Activated T-helper 17 cell treated with anti-CD3 and anti-CD28 coated beads, Interleukin-2, amount 50 U/mL, for 72 hours (primary cell): Measurements from ENCODE around the gene PSMD4. TPM values are rescaled to one million over a fixed set of nuclear protein-coding genes. Genes with fewer than 3 reads are reported as not detected.
"Not testable (repeated sequence)": the region's sequence is repeated elsewhere in the genome, so short reads cannot be mapped to it uniquely, and the experiment has no call there.

Experiments
- ATAC-seq: fragments of 150-1000 bp; cut with Tn5 transposase; replicated peaks from 2 replicates; pipeline ENCODE4 v1.10.0; 2021; ENCODE audit warnings: mild to moderate bottlenecking, moderate library complexity
- H3K27ac Mint-ChIP-seq: one replicate; pipeline ENCODE4 v1.8.0; 2022; ENCODE audit warnings: mixed read lengths
- H3K27me3 Mint-ChIP-seq: one replicate; pipeline ENCODE4 v1.8.0; 2022; ENCODE audit warnings: mixed read lengths
- H3K36me3 Mint-ChIP-seq: one replicate; pipeline ENCODE4 v1.8.0; 2022; ENCODE audit warnings: low read depth, mild to moderate bottlenecking, mixed read lengths
- H3K4me1 Mint-ChIP-seq: one replicate; pipeline ENCODE4 v1.8.0; 2022; ENCODE audit warnings: mixed read lengths
- H3K4me3 Mint-ChIP-seq: one replicate; pipeline ENCODE4 v1.8.0; 2022; ENCODE audit warnings: mild to moderate bottlenecking, mixed read lengths
- H3K9me3 Mint-ChIP-seq: one replicate; pipeline ENCODE4 v1.8.0; 2022; ENCODE audit warnings: mixed read lengths
- total RNA-seq, 2 donors: library from RNA; stranded (reverse); gene quantifications; one replicate each; pipeline ENCODE4 v1.2.3, GENCODE V29; 2022

PSMD4 gene
- total RNA-seq, result 100 to 1,000 TPM; 174 to 196 TPM

DNA sequence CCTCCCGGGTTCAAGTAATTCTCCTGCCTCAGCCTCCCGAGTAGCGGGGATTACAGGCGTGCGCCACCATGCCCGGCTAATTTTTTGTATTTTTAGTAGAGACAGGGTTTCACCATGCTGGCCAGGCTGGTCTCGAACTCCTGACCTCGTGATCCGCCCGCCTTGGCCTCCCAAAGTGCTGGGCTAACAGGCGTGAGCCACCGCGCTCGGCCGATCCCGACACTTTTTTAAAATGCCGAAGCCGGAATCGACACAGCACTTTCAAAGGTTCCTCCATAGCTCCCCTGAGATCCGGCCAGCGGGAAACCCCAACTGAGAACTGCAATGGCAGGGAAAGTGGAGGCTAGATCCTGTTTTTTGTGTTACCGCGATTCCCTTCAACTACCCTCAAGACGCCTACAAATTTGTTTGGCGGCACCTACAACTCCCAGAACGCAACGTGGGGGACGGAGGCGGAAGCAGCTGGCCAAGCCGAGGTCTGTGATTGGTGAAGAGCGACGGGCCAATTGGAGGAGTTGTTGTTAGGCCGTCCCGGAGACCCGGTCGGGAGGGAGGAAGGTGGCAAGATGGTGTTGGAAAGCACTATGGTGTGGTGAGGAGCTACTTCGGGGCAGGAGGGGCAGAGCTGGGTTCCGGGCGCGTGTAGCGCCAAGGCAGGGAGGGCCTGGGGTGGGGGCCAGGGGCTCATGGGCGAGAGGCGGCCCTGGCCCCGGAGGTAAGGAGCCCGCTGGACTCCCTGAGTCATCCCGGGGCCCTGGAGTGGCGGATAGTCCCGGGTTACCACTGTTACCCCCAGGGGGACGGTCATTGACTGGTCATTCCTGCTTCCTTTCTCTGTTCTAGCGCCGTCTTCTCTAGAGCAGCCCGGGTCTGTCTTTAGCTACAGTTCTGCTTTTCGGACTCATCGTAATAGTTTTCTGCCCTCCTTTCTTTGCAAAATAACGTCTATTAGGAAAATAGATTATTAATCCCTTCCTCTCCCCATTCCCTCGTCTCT, at the start of gene PSMD4:
Gene PSMD4, plus strand, starts transcription at position 518 of the 997 bp plus-strand sequence. Its CDS starts 49 bp downstream, at position 567.
- peak within 1 kb of the TSS; percentile 98 for H3K4me3 Mint-ChIP-seq
- peak; percentile 96 for ATAC-seq
- H3K9me3 Mint-ChIP-seq, result no peaks in the 10 kb centered on the region

DNA sequence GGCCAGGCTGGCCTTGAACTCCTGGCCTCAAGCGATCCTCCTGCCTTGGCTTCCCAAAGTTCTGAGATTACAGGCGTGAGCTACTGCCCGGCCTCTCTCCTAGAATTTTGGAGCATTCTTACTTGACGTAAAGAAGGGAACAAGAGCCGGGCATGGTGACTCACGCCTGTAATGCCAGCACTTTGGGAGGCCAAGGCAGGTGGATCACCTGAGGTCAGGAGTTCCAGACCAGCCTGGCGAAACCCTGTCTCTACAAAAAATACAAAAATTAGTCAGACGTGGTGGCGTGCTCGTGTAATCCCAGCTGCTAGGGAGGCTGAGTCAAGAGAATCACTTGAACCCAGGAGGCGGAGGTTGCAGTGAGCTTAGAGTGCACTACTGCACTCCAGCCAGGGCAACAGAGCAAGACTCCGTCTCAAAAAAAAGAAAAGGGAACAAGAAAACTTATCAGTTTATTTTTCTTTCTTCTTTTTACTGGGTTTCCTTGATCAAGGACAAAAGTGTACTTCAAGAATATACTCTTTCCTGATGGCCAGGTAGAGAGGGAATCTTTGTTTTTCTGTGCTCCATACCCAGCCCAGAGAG, 49.1 kb upstream of the PSMD4 start:
- H3K4me1 Mint-ChIP-seq, H3K9me3 Mint-ChIP-seq, H3K27ac Mint-ChIP-seq, H3K4me3 Mint-ChIP-seq, H3K27me3 Mint-ChIP-seq, ATAC-seq: not testable (repeated sequence)
- H3K36me3 Mint-ChIP-seq, result peaks cover 84% of the 10 kb centered on the region

More for the DNA sequence above, at the start of gene PSMD4:
- peaks cover 55% of the 10 kb centered on the region for H3K36me3 Mint-ChIP-seq
- peaks cover 20% of the 10 kb centered on the region for H3K4me1 Mint-ChIP-seq
- no peaks in the 10 kb centered on the region for H3K27me3 Mint-ChIP-seq
- peak within 1 kb of the TSS; percentile 97 for H3K27ac Mint-ChIP-seq

DNA sequence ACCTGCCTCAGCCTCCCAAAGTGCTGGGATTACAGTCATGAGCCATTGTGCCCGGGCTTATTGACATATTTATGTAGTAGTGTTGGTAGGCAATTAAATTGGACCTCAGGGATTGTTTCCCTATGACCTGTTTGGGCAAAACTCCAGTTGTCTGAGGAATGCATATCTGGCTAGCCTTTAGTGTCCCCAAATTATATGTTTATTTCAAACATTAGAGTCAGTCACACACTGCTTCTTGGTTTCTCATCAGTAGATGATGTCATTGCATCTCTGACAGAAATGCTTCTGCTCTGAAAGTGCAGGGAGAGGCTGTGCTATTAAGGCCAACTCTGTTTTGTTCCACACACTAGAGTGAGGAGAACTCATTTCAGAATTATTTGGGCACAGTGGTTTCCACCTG, 43.7 kb upstream of the PSMD4 start:
- peaks cover 97% of the 10 kb centered on the region for H3K36me3 Mint-ChIP-seq
- H3K9me3 Mint-ChIP-seq, result no peaks in the 10 kb centered on the region
- peak overlapping the region; percentile 28 for H3K27ac Mint-ChIP-seq
- H3K4me1 Mint-ChIP-seq, result peaks cover 17% of the 10 kb centered on the region
- H3K27me3 Mint-ChIP-seq, result no peaks in the 10 kb centered on the region
- peak; percentile 39 for ATAC-seq
- H3K4me3 Mint-ChIP-seq, result no peak overlapping the region

DNA sequence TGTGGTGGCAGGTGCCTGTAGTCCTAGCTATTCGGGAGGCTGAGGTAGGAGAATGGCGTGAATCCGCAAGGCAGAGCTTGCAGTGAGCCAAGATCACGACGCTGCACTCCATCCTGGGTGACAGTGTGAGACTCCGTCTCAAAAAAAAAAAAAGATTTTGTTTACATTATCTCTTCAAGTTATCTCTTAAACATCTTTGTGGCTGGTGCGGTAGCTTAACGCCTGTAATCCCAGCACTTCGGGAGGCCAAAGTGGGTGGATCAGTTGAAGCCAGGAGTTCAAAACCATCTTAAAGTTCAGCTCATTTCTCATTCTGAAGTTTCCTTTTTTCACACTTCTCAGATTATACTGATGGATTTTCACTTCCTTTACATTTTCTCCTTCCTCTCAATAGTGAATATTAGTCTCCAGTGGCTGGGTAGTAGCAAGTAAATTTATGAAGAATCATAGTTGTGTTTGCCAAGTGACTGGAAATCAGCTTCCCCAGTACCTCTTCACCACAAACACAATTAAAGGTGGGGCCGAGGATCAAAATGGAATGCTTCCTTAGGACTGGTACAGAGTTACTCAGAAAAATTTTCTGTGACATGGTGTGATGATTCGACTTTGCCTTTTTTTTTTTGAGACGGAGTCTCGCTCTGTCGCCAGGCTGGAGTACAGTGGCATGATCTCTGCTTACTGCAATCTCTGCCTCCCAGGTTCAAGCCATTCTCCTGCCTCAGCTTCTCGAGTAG, 42.4 kb upstream of the PSMD4 start:
- no peaks in the 10 kb centered on the region for H3K9me3 Mint-ChIP-seq
- H3K4me1 Mint-ChIP-seq, result peaks cover 13% of the 10 kb centered on the region
- peak overlapping the region; percentile 63 for H3K27ac Mint-ChIP-seq
- H3K4me3 Mint-ChIP-seq, result peak overlapping the region; percentile 36
- no peak for ATAC-seq
- no peaks in the 10 kb centered on the region for H3K27me3 Mint-ChIP-seq
- H3K36me3 Mint-ChIP-seq, result peaks cover 93% of the 10 kb centered on the region

DNA sequence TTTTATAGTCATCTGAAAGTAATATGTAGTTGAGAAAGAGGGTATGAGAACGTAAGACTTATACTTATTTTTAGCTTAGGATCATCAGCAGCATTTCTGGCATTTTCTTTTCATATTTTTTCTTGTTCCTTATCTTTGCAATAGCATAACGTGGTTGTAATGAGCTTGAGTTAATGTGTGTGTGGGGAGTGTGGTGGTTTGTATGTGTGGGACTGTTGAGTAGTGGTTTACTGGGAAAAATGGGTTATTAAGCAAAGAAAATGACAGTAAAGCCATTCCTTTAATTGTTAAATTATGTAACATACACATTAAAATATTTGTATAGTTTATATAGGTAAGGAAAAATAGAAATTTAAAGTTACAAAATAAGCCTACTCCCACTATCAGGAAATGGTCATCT, 41.0 kb upstream of the PSMD4 start:
- ATAC-seq, result no peak
- H3K27ac Mint-ChIP-seq, result no peak overlapping the region
- H3K9me3 Mint-ChIP-seq, result no peaks in the 10 kb centered on the region
- peaks cover 13% of the 10 kb centered on the region for H3K4me1 Mint-ChIP-seq
- peaks cover 88% of the 10 kb centered on the region for H3K36me3 Mint-ChIP-seq
- H3K27me3 Mint-ChIP-seq, result no peaks in the 10 kb centered on the region
- H3K4me3 Mint-ChIP-seq, result no peak overlapping the region

DNA sequence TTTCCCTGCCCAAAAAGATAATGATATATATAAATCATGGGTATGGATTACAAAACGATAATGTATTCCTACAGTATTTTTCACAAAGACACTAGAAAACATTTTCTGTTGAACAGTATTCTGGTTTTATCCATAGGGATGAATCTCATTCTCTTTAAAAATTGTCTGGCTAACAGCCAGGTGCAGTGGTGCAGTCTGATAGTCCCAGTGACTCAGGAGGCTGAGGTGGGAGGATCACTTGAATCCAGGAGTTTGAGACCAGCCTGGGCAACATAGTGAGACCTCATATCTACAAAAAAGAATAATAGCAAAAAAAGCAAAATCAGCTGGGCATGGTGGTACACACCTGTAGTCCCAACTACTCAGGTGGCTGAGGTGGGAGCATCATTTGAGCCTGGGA, 32.9 kb upstream of the PSMD4 start:
- Mint-ChIP-seq H3K27ac (no peak overlapping the region), H3K4me1 (no peaks in the 10 kb centered on the region), H3K36me3 (peaks cover 65% of the 10 kb centered on the region), H3K4me3 (no peak overlapping the region), H3K27me3 (no peaks in the 10 kb centered on the region), H3K9me3 (no peaks in the 10 kb centered on the region)
- no peak for ATAC-seq

DNA sequence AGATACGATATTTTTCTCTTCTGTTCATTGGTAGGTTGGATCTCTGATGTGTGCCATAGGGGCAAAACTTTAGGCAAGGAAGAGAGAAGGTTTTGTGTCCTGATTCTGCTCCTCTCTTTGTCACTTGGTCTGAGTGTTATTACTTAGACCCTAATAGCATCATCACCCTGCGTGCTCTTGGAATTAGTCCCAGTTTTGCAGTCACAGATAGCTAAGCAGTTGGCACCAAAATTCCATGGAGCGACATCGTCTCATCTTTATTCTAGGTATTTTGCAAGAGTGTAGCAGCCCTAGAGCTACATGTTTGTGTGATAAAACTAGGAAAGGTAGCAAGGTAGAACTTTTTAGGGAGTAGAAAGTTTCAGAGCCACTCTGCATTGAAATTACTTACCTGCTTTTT, 32.4 kb upstream of the PSMD4 start:
- H3K27ac Mint-ChIP-seq, result no peak overlapping the region
- H3K27me3 Mint-ChIP-seq, result no peaks in the 10 kb centered on the region
- peaks cover 68% of the 10 kb centered on the region for H3K36me3 Mint-ChIP-seq
- H3K9me3 Mint-ChIP-seq, result no peaks in the 10 kb centered on the region
- H3K4me1 Mint-ChIP-seq, result no peaks in the 10 kb centered on the region
- H3K4me3 Mint-ChIP-seq, result no peak overlapping the region
- no peak for ATAC-seq

DNA sequence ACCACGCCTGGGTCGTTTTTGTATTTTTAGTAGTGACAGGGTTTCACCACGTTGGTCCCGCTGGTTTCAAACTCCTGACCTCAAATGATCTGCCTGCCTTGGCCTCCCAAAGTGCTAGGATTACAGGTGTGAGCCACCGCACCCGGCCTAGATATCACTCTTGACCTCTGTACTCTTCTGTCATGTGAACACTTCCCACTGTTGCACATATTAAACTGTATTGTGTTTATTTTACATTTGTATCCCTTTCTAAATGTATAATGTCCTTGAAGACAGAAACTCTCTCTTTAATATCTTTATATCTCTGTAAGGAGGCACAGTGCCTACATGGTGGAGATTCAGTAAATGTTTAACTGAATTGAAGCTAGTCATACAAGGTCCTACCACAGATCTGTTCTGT, 19.3 kb upstream of the PSMD4 start:
- no peak for ATAC-seq
- Mint-ChIP-seq H3K27ac (no peak overlapping the region), H3K4me3 (no peak overlapping the region), H3K27me3 (no peaks in the 10 kb centered on the region), H3K9me3 (no peaks in the 10 kb centered on the region), H3K36me3 (peaks cover 100% of the 10 kb centered on the region), H3K4me1 (peaks cover 5% of the 10 kb centered on the region)

DNA sequence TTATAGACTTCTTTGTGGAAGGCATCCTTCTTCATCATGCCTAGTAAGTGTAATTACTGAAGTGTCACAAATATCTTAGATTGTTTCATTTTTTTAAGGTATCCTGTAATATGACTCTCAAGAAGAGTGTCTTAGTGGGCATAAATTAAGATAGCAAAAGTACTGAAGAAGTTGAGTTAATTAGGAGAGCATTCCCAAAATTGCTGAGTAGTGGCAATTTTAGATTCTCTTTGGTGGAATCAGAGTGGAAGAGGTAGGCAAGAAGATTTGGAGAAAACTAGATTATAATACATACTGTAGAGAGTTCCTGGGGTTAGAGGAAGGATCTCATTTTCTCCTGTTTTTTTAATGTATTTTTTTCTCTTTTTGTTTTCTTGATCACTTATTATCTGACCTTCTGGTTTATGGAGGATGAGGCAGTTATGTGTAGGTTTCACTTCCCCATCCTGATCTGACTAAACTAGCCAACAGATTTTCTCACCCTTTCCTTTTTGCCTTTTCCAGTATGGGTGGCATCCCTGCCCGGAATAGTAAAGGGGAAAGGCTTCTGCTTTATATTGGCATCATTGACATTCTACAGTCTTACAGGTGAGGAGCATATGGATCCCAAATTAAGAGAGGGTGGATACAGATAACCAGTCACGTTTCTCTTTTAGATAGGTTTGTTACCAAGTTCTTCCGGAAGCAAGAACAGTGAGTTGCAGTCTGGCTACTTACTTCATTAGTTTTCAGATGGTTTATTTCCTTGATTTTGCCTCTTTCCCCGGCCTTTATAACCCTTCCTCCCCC, 16.7 kb upstream of the PSMD4 start:
- Mint-ChIP-seq H3K4me3 (no peak overlapping the region), H3K27ac (peak overlapping the region; percentile 48), H3K4me1 (peaks cover 5% of the 10 kb centered on the region), H3K36me3 (peaks cover 100% of the 10 kb centered on the region), H3K9me3 (no peaks in the 10 kb centered on the region), H3K27me3 (no peaks in the 10 kb centered on the region)
- no peak for ATAC-seq

DNA sequence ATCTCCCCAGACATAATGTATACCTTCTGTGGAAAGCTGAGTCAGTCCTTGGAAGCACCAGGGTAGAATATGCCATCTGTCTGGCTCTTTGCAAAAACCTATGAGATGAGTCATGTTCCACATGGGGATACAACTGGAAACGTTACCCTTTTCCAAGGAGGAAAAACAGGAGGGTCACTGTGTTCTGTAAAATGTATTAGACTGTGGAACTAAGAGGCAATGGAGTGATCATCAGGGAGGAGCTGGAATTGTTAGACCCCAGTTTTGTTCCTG, 16.1 kb upstream of the PSMD4 start:
- no peak for ATAC-seq
- Mint-ChIP-seq H3K27me3 (no peaks in the 10 kb centered on the region), H3K36me3 (peaks cover 100% of the 10 kb centered on the region), H3K4me3 (no peak overlapping the region), H3K27ac (peak overlapping the region; percentile 48), H3K4me1 (peaks cover 5% of the 10 kb centered on the region), H3K9me3 (no peaks in the 10 kb centered on the region)

DNA sequence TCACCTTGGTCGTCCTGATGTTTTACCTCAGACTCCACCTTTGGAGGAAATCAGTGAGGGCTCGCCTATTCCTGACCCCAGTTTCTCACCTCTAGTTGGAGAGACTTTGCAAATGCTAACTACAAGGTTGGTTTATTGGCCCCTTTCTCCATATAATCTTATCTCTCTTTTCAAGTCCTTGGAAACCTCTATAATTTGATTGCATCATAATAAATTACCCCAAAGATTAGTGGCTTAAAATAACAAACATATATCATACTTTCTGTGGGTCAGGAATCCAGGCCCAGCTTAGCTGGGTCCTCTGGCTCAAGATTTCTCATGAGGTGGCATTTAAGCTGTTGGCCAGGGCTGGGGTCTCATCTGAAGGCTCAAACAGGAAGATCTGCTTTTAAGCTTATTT, 12.1 kb upstream of the PSMD4 start:
- Mint-ChIP-seq H3K27ac (peak overlapping the region; percentile 65), H3K4me3 (no peak overlapping the region), H3K27me3 (no peaks in the 10 kb centered on the region), H3K36me3 (peaks cover 100% of the 10 kb centered on the region), H3K9me3 (no peaks in the 10 kb centered on the region), H3K4me1 (peaks cover 5% of the 10 kb centered on the region)
- no peak for ATAC-seq

DNA sequence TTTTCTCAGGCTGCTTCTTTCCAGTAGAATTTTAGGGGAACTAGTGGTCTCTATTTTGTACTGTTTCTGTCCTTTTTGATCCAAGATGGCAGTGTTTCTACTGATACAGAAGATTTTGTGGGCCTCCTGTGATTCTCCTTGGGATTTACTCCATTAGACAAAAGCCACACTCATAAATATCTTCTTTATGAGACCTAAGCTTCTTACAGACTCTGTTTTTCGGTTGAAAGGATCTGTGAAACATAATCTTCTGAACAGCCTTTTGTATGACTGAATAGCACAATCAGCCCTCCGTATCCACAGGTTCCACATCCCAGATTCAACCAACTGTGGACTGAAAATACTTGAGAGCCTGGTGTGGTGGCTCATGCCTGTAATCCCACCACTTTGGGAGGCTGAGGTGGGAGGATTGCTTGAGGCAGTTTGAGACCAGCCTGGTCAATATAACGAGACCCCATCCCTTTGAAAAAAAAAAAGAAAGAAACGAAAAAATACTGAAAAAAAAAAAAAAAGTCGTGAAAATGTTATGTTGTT, 10.8 kb upstream of the PSMD4 start:
- H3K4me3 Mint-ChIP-seq, result no peak overlapping the region
- H3K4me1 Mint-ChIP-seq, result no peaks in the 10 kb centered on the region
- H3K27me3 Mint-ChIP-seq, result no peaks in the 10 kb centered on the region
- H3K27ac Mint-ChIP-seq, result no peak overlapping the region
- H3K36me3 Mint-ChIP-seq, result peaks cover 100% of the 10 kb centered on the region
- ATAC-seq, result no peak
- no peaks in the 10 kb centered on the region for H3K9me3 Mint-ChIP-seq

DNA sequence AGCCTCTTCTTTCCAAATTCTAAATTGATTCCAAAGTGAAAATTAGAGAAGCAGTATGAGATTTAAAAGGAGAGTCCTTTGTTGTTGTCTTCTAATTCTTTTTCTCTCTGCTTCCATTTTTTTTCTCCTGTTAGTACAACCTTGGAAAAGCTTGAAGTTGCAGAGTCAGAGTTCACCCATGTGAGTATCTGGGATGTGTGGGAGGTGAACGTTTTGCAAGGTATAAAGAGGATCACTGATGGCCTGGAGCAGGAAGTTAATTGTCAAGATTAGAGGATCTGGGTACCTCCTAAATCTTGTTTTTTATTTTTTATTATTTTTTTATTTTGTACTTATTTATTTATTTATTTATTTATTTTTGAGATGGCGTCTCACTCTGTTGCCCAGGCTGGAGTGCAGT, 7.7 kb upstream of the PSMD4 start:
- peaks cover 87% of the 10 kb centered on the region for H3K36me3 Mint-ChIP-seq
- no peak overlapping the region for H3K4me3 Mint-ChIP-seq

More for the DNA sequence above, 7.7 kb upstream of the PSMD4 start:
- no peak overlapping the region for H3K27ac Mint-ChIP-seq
- no peaks in the 10 kb centered on the region for H3K27me3 Mint-ChIP-seq
- no peak for ATAC-seq
- no peaks in the 10 kb centered on the region for H3K4me1 Mint-ChIP-seq
- H3K9me3 Mint-ChIP-seq, result no peaks in the 10 kb centered on the region
